Activated effector memory CD4-positive, alpha-beta T cell treated with anti-CD3 and anti-CD28 coated beads, Interleukin-2, amount 50 U/mL, for 16 hours (primary cell): ENCODE data around the gene GBX1.

ENCODE experiments used
- DNase-seq: peaks from one replicate; pipeline ENCODE4 v3.0.0-alpha.2; 2020

The GBX1 gene

DNA sequence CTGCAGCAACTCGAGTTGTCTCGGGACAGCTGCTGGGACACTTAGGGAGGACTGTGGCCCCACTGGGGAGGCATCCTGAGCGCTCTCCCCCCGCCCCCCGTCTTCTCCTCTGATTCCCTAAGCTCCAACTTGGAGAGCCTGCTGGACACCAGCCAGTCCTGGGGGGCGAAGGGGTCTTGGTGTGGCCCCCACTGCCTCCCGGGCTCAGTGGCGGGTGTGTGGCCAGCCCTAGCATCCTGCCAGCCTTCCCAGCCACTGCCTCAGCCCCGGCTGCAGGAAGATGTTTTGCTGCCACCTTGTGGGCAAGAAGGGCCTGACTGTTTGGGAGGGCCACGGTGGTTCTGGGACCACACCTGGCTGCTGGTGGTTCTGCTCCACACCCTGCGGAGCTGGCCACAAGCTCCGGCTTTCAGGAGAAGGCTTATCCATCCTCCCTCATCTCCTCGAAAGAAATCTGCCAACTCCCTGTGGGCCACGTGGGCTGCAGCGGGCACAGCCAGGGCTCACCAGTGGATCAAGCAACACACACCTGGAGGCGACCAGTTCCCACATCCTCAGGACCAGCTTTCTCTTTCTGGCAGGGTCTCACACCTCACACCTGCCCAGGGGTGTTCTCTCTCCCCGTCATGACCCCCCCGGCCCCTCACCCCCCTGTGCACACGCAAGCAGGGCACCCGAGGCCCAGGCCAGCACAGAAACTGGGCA lies 56.4 kb downstream of the GBX1 start:
- peak; percentile 90 for DNase-seq

DNA sequence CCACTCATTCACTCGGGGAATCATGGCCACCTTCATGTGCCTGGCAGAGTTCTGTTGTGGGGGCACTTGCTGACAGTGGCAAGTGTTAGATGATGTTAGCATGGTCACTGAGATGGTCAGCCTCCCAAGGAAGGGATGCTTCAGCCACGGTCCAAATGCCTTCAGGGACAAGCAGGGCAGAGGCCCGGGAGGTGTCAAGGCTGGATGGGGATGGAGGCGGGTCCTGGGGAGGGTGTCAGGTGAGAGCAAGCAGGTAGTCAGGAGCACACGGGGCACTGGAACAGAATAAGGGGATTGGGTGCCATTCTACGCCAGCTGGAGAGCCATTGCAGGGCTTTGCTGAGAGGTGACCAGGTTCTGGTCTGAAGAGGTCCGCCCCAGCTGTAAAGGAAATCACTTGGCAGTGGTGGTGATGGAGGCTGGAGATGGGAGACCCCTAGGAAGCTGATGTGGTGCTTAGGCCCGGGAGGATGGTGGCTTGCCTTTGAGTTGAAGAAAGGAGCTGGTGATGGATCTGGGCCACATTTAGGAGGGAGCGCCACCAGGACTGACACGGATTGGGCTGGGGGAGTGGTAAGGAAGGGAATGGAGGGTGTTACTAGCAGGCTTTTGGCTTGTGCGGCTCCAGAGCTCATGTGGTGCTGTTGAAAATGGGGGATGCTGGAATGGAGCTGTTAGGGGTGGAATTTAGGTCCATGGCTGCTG lies 57.1 kb downstream of the GBX1 start:
- DNase-seq, result no peak

DNA sequence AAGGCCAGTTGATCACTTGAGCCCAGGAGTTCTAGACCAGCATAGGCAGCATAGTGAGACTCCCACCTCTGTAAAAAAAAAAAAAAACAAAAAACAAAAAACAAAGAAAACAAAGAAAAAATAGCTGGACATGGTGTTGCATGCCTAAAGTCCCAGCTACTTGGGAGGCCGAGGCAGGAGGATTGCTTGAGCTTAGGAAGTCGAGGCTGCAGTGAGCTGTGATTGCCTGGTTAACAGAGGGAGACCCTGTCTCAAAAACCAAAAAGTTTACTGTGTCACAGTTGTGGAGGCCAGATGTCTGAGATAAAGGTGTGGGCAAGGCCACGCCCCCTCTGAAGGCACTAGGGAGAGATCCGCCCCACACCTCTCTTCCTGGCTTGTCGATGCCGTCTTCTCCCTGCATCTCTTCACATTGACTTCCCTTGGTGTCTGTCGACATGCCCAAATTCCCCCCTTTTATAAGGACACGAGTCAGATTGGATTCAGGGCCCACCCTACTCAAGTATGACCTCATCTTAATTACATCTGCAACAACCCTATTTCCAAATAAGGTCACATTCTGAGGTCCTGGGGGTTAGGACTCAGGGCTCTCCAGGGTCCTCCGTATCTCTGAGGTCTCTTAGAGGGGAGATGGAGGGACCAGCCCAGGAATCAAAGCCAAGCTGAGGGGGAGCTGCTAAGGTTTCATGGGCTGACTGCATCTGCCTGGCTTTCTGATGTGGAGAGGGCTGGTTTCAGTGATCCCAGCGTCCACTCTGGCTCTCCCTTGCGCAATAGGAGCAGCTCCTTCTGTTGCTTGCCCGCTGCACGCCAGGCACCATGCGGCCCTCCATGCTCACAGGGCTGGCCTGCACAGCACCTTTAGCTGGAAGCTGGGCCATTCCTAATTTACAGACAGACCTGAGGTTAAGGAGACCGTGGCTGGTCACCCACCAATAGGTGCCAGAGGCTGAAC lies 58.1 kb downstream of the GBX1 start:
- no peak for DNase-seq

DNA sequence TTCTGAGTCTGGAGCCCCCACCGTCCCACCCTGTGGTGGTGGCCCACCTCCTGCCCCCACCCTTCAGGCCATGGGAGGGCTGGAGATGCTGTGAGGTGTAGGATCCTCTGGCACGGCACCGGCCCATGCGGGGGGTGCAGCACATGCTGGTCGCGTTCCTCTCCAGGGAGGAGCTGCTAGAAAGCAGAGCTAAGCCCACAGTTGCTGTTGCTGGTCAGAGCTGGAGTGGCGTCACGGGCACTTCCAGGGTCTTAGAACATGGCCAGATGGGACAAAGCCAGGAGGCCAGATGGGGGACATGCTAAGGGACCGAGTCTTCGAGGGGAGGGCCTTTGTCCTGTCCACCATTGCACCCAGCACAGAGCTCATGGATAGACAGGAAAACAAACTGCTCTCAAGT lies 59.6 kb downstream of the GBX1 start:
- no peak for DNase-seq

DNA sequence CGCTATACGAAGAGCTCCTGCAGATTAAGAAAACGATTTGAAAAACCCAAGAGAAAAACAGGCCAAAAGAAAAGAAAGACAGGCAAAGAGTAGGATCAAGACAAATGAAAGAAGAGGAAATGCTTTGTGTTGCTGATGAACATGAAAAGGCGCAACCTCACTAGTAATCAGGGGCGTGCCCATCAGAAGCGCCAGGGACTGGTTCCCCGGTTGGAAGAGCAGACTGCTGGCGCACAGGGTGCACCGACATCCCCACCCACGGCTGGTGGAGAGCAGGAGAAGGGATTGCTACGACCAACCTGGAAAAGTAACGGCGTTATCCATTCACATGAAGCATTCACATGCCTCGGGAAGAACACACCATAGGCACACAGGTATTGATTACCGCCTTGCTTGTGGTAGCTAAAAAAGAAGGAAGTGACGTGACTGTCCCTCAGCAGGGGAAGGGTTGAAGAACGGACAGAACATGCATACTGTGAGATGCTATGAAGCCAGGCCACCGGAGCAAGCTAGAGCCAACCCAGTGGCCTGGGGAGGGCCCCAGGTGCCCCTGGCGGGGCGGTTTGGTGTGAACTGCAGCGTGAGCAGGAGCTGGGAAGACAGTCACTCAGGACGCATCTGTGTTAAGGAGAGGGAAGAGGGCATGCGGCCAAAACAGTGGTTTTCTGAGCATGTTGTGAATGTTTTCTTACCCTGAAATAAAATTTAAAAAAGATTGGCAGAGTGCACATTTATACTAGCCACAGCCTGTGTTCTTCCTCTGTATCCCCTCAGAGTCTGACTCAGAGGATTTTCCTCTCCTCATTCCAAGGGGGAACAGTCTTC lies 62.9 kb downstream of the GBX1 start:
- DNase-seq, result no peak

DNA sequence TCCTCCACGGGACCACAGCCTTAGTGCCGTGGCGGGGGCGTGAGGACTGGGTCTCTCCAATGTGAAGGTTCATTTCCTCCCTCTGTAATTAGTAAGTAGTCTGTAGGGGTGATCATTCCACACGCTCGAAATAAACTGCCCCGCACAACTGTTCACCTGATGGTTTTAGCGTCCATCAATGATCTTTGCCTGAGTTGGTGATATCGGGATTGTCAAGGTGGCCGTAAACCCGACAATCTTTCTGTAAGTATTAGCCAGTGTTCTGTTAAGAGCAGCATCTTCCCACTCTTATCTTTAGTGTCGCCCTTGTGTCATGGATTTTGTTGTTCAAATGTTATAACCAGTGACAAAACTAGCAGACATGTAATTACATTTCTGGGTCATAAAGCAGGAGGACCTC lies 63.5 kb downstream of the GBX1 start:
- no peak for DNase-seq

DNA sequence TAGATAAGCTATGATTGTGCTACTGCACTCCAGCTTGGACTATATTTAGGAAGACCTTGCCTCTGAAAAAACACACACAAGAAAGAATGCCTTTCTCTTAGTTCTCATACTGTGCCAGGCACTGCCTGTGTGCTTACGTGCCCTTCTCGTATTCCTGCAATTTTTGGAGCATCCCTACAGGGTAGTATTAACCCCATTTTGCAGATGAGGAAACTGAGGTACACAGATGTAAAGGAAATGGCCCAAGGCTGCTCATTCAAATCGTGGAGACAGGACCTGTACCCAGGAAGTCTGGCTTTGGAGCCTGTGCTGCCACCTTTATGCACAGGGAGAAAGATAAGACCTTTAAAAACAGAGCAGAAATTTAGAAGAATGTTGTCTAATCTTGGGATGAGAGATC lies 64.5 kb downstream of the GBX1 start:
- DNase-seq, result no peak

DNA sequence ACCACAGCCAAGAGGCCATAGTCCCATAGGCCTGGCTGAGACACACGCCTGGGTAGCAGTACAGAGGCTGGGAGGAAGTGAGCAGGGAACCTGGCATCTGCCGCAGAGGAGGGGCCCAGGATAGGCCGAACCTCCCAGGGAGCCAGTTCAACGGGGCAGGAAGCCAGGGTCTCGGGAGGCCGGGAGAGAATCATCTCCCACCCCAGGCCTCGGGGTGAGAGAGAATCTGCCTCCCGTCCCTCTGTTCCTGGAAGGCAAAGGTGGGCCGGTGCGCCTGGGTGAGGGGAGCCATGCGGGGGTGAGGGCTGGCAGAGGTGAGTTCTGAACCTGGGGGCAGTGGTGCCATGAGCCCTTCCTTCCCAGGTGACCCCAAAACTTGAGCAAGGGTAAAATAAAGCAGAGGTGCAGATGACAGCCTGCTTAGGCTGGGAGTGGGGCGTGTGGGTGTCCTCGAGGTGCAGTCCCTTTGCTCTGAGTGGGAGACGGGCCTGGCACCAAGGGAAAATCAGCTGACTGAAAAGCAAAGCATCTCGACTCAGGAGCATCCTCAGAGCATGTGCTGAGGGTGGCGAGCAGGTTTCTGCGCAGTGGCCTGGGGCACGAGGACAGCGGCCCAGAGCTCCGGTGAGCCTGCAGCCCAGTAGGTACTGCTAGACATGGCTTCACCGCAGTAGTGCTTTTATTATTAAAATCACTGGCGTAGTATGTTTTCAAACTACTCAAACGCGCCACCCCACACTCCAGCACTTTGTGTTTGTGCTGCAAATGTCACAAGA lies 65.7 kb downstream of the GBX1 start:
- no peak for DNase-seq

DNA sequence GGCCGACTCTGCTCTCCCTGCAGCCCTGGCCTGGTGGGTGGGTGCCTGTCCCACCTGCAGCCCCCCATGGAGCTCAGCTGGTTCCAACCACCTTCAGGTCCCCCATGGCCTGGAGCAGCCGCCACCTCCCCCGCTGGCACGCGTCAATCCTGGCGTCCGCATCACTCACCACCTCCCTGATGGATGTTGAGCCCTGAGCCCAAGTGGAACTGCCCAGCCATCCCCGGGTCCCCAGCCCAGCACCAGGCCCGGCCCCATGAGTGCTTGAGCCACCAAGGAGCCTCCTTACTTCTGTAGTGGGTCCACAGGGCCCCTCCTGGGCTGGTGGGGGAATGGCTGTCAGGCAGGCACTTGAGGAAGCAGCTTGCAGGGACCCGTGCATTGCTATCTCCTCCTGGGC lies 66.6 kb downstream of the GBX1 start:
- no peak for DNase-seq

DNA sequence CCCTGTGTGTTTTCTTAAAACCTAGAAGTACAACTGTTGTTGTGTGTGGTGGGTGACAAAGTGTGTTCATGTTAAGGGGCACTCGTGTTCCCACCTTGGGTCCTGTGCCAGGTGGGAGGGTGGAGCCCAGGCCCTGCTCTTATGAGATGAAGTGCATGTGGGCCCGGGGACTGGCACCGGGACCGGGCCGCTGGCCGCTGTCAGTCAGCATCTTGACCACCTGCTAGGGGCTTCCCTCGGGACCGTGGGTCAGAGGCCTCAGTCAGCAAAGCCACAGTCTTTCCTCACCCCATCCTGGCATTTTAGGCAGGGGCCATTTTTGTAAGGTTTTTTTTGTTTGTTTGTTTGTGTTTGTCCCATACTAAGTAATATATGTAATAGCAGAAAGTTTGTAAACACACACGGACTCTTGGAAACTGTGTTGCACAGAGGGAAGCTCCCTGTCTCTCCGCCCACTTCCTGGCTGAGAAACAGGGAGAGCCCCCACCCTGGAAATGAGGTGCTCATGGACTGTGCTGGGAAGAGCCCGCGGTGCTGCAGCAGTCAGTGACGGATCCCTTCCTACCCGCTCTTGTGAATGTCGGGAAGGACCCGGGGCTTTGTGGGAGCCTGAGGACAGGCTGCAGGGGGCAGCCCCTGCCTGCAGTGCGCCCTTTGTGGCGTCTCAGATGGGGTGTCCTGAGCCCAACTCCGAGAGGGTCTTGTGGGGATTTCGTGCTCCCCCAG lies 67.8 kb downstream of the GBX1 start:
- DNase-seq, result no peak
